Suprapubic skin (tissue), 4 donors: Measurements from ENCODE around the gene CELSR1.

Experiments used
- POLR2A ChIP-seq, 2 donors: fragments of 450-650 bp; IDR thresholded peaks; one replicate each; pipeline ENCODE4 v1.6.1; 2017; ENCODE audit warnings: antibody characterized with exemption in 2 of 2, mild to moderate bottlenecking in 2 of 2, moderate library complexity in 2 of 2
- POLR2AphosphoS5 ChIP-seq, 3 donors: sonication (generic); formaldehyde crosslinking; IDR thresholded peaks; one replicate each; pipeline ENCODE4 v1.6.1; 2017; ENCODE audit warnings: antibody characterized with exemption in 3 of 3
- TF ChIP-seq, protein P1 (sequence below), 2 donors: fragments of 200-600 bp in 1 of 2; fragments of 450-650 bp in 1 of 2; sonication (generic) in 1 of 2; IDR thresholded peaks; one replicate each; pipeline ENCODE4 v1.5.1; 2016 to 2019; ENCODE audit warnings: antibody characterized with exemption in 2 of 2, mild to moderate bottlenecking in 1 of 2, moderate library complexity in 1 of 2

- TF ChIP-seq, protein P1, sequence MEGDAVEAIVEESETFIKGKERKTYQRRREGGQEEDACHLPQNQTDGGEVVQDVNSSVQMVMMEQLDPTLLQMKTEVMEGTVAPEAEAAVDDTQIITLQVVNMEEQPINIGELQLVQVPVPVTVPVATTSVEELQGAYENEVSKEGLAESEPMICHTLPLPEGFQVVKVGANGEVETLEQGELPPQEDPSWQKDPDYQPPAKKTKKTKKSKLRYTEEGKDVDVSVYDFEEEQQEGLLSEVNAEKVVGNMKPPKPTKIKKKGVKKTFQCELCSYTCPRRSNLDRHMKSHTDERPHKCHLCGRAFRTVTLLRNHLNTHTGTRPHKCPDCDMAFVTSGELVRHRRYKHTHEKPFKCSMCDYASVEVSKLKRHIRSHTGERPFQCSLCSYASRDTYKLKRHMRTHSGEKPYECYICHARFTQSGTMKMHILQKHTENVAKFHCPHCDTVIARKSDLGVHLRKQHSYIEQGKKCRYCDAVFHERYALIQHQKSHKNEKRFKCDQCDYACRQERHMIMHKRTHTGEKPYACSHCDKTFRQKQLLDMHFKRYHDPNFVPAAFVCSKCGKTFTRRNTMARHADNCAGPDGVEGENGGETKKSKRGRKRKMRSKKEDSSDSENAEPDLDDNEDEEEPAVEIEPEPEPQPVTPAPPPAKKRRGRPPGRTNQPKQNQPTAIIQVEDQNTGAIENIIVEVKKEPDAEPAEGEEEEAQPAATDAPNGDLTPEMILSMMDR (IDR thresholded peaks at IDR 0.05) = no peak
- no peak for TF ChIP-seq POLR2A (IDR thresholded peaks at IDR 0.05)
- TF ChIP-seq POLR2AphosphoS5 (IDR thresholded peaks at IDR 0.05) = no peak
Observed at GRCh38 chr22:46580940-46581537, 43.6 kb upstream of the CELSR1 start.
